ENCODE data around the gene NFYA. TPM values are rescaled to one million over a fixed set of nuclear protein-coding genes. Genes with fewer than 3 reads are reported as not detected.

NFYA gene
- polyA plus RNA-seq, 3 donors: 9.7 to 21.4 (median 10.7) TPM

GRCh38 chr6:41036186-41036585, 36.6 kb upstream of the NFYA start:
- H2AFZ ChIP-seq (ENCODE audit: insufficient read depth, low read depth, low read length, poor library complexity, severe bottlenecking): no peak overlapping the region
- no peaks in the 10 kb centered on the region for H3K36me3 Mint-ChIP-seq
- peaks cover 8% of the 10 kb centered on the region for H3K4me1 Mint-ChIP-seq
- H4K20me1 ChIP-seq (ENCODE audit: insufficient read depth, low read length): no peaks in the 10 kb centered on the region
- H3K27me3 ChIP-seq (ENCODE audit: control insufficient read depth in 2 of 2, insufficient read depth in 2 of 2, low read length in 2 of 2): no peaks in the 10 kb centered on the region
- no peak overlapping the region for H3K4me3 Mint-ChIP-seq
- H3K9me3 ChIP-seq (replicated peaks in 1 of 2; ENCODE audit: control insufficient read depth in 1 of 2, insufficient read depth in 1 of 2, low read length in 2 of 2): no peaks in the 10 kb centered on the region
- H3K36me3 ChIP-seq (replicated peaks in 1 of 2; ENCODE audit: control insufficient read depth in 1 of 2, insufficient read depth in 2 of 2, low read length in 2 of 2): no peaks in the 10 kb centered on the region
- no peak for TF ChIP-seq CTCF (IDR thresholded peaks at IDR 0.05)
- H3K4me1 ChIP-seq (ENCODE audit: control insufficient read depth in 1 of 2, insufficient read depth in 2 of 2, low read length in 2 of 2): no peaks in the 10 kb centered on the region
- no peak overlapping the region for H3K9ac ChIP-seq (ENCODE audit: insufficient read depth, low read length, poor library complexity, severe bottlenecking)
- no peaks in the 10 kb centered on the region for H3K9me3 Mint-ChIP-seq
- H3K27me3 Mint-ChIP-seq (ENCODE audit: low read depth in 3 of 3): peaks cover 0 to 6% (median 0%) of the 10 kb centered on the region in 3 donors
- no CpG with 5 or more reads among the region's 3 CpGs for WGBS (ENCODE audit: insufficient coverage)
- DNase-seq: no peak
- no peak overlapping the region for H3K4me3 ChIP-seq (replicated peaks in 1 of 3; ENCODE audit: low read depth in 2 of 3, low read length in 3 of 3)
- H3K79me2 ChIP-seq (ENCODE audit: insufficient read depth, low read length): no peaks in the 10 kb centered on the region
- no peak overlapping the region for H3K27ac Mint-ChIP-seq
- intact Hi-C loops (cut with micrococcal nuclease): no loop called here
- H3K27ac ChIP-seq (ENCODE audit: low read depth in 1 of 2, low read length in 2 of 2): no peak overlapping the region
- no peak overlapping the region for H3K4me2 ChIP-seq (replicated peaks; ENCODE audit: extremely low read depth, low read length, poor library complexity, severe bottlenecking)

GRCh38 chr6:41036601-41037000, 36.2 kb upstream of the NFYA start:
- Mint-ChIP-seq H3K27me3 (ENCODE audit: low read depth in 3 of 3) (peaks cover 0 to 6% (median 0%) of the 10 kb centered on the region in 3 donors), H3K27ac (no peak overlapping the region), H3K4me1 (peaks cover 8% of the 10 kb centered on the region), H3K36me3 (no peaks in the 10 kb centered on the region), H3K4me3 (no peak overlapping the region), H3K9me3 (no peaks in the 10 kb centered on the region)
- no peak for DNase-seq
- H3K4me2 ChIP-seq (replicated peaks; ENCODE audit: extremely low read depth, low read length, poor library complexity, severe bottlenecking): no peak overlapping the region
- no peaks in the 10 kb centered on the region for H3K36me3 ChIP-seq (replicated peaks in 1 of 2; ENCODE audit: control insufficient read depth in 1 of 2, insufficient read depth in 2 of 2, low read length in 2 of 2)
- no peaks in the 10 kb centered on the region for H3K9me3 ChIP-seq (replicated peaks in 1 of 2; ENCODE audit: control insufficient read depth in 1 of 2, insufficient read depth in 1 of 2, low read length in 2 of 2)
- WGBS (ENCODE audit: insufficient coverage): 96% methylated on average over 2 of the region's 2 CpGs
- H2AFZ ChIP-seq (ENCODE audit: insufficient read depth, low read depth, low read length, poor library complexity, severe bottlenecking): no peak overlapping the region
- no peaks in the 10 kb centered on the region for H3K79me2 ChIP-seq (ENCODE audit: insufficient read depth, low read length)
- no peak overlapping the region for H3K4me3 ChIP-seq (replicated peaks in 1 of 3; ENCODE audit: low read depth in 2 of 3, low read length in 3 of 3)
- TF ChIP-seq CTCF (IDR thresholded peaks at IDR 0.05): no peak
- no peak overlapping the region for H3K9ac ChIP-seq (ENCODE audit: insufficient read depth, low read length, poor library complexity, severe bottlenecking)
- no peaks in the 10 kb centered on the region for H3K27me3 ChIP-seq (ENCODE audit: control insufficient read depth in 2 of 2, insufficient read depth in 2 of 2, low read length in 2 of 2)
- H4K20me1 ChIP-seq (ENCODE audit: insufficient read depth, low read length): no peaks in the 10 kb centered on the region
- no peak overlapping the region for H3K27ac ChIP-seq (ENCODE audit: low read depth in 1 of 2, low read length in 2 of 2)
- intact Hi-C loops (cut with micrococcal nuclease): no loop called here
- H3K4me1 ChIP-seq (ENCODE audit: control insufficient read depth in 1 of 2, insufficient read depth in 2 of 2, low read length in 2 of 2): no peaks in the 10 kb centered on the region

Data from CD14-positive monocyte (primary cell).